SK-MEL-5 (cell line): ENCODE measurements around the gene DXO. TPM values are rescaled to one million over a fixed set of nuclear protein-coding genes. Genes with fewer than 3 reads are reported as not detected.
"Not testable (repeated sequence)": the region's sequence is repeated elsewhere in the genome, so short reads cannot be mapped to it uniquely, and the experiment has no call there.

Experiments used
- DNase-seq: peaks from one replicate; pipeline ENCODE4 v3.0.0-alpha.2; 2016; ENCODE audit warnings: low read depth, low spot score
- in situ Hi-C: cut with HindIII; loops from 2 replicates; pipeline ENCODE4 v1.10.0; 2016; ENCODE audit warnings: low sequenced_read_pairs, high pct_unique_total_duplicates, low pct_unique_long_range_greater_than_20kb
- total RNA-seq: library from RNA; depleted of rRNA; stranded (reverse); fragments of >200 nt; shearing (Covaris generic); gene quantifications from 2 replicates; pipeline ENCODE4 v1.2.3, GENCODE V29; 2014

DXO gene
- total RNA-seq, 1 experiment from 2014 or later = 5.2 TPM

DNA sequence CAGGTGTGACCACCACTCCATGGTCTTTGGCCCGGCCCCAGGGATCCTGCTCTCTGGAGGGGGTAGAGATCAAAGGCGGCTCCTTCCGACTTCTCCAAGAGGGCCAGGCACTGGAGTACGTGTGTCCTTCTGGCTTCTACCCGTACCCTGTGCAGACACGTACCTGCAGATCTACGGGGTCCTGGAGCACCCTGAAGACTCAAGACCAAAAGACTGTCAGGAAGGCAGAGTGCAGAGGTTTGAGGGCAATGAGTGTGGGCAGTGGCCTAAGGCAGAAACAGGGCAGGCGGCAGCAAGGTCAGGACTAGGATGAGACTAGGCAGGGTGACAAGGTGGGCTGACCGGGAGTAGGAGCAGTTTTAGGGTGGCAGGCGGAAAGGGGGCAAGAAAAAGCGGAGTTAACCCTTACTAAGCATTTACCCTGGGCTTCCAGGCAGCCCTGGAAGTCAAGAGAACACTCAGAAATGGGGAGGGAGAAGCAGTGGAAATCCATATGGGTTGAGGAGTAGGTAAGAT, 25.5 kb downstream of the DXO start:
- no peak for DNase-seq
- in situ Hi-C loops = no loop called here

DNA sequence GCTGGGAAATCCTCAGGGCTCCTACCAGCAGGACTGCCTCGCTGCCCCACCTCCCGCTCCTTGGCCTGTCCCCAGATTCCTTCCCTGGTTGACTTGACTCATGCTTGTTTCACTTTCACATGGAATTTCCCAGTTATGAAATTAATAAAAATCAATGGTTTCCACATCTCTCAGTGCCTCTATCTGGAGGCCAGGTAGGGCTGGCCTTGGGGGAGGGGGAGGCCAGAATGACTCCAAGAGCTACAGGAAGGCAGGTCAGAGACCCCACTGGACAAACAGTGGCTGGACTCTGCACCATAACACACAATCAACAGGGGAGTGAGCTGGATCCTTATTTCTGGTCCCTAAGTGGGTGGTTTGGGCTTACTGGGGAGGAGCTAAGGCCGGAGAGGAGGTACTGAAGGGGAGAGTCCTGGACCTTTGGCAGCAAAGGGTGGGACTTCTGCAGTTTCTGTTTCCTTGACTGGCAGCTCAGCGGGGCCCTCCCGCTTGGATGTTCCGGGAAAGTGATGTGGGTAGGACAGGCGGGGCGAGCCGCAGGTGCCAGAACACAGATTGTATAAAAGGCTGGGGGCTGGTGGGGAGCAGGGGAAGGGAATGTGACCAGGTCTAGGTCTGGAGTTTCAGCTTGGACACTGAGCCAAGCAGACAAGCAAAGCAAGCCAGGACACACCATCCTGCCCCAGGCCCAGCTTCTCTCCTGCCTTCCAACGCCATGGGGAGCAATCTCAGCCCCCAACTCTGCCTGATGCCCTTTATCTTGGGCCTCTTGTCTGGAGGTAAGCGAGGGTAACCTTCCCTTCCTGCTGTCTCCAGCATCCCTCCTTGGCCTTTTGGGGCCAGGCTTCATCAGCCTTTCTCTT, 26.2 kb downstream of the DXO start, which contains the start of gene CFB:
TSS of gene CFB (plus strand) at position 589 of the 863 bp plus-strand sequence. CDS start at position 716, 127 bp downstream.
- DNase-seq = no peak
- in situ Hi-C loops = no loop called here

DNA sequence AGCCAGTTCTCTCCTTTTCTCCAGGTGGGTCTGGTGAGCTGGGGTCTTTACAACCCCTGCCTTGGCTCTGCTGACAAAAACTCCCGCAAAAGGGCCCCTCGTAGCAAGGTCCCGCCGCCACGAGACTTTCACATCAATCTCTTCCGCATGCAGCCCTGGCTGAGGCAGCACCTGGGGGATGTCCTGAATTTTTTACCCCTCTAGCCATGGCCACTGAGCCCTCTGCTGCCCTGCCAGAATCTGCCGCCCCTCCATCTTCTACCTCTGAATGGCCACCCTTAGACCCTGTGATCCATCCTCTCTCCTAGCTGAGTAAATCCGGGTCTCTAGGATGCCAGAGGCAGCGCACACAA, 26.8 kb downstream of the DXO start:
- no peak for DNase-seq
- in situ Hi-C loops = no loop called here

DNA sequence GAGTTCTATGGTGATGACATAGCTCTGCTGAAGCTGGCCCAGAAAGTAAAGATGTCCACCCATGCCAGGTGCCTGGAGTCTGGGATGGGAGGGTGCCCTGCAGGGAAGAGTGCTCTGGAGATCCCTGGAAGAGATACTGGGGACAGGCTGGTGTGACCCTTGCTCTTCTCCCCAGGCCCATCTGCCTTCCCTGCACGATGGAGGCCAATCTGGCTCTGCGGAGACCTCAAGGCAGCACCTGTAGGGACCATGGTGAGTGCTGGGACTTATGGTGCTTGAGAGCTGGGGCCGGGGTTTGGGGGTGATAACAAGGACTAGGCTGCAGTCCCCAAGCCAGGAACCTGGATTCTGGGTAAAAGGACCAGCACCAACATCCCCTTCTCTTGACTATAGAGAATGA, 28.2 kb downstream of the DXO start:
- DNase-seq = no peak
- in situ Hi-C loops = no loop called here

DNA sequence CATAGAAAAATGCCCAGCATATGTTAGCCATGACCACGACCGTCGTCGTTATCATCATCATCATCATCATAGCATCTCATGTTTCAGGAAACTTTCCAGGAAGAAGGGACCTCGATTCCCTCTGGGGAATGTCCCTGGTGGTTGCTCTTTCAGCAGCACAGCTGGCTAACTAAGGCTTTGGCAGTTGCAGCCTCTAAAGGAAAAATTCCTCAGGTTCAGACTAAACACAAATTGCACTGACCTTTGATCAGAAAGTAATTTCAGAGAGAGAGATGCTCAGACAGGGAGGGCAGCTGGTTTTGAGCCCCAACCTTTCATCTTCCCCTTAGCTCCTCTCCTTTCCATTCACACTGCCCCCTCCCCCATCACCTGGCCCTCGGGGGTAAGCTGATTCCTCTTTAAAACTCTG, 31.7 kb downstream of the DXO start:
- in situ Hi-C loops = no loop called here
- no peak for DNase-seq

DNA sequence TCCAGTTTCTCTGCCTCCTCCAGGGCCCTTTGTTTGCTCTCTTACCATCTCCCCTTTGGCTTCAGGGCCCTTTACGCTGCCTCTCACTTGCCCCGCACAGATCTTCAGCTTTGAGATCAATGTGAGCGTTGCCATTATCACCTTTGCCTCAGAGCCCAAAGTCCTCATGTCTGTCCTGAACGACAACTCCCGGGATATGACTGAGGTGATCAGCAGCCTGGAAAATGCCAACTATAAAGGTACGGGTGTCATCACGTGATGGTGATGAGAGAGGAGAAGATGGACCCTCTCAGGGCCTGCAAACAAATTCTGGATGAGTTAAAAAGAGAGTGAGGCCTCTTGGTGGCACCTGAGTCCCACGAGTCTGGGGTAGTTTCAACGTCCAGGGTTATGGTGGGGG, 36.1 kb downstream of the DXO start:
- in situ Hi-C loops = no loop called here
- DNase-seq = no peak

DNA sequence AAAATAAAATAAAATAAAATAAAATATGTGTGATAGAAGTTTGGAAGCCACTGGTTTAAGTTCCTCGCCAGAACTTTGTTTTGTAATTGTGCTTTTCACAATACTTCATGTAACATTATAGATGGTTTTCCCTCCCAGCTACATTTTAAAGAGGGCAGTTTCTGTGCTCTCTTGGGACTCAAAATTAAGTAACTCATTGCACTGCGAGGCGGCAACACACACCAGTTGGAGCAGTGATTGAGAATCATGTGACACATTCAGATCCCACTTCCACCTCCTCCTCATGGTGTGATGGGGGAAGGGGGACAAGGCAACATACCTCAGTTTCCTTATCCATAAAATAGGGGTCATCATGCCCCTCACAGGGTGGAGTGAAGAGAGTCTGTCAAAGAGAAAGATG, 36.9 kb downstream of the DXO start:
- in situ Hi-C loops = no loop called here

DNA sequence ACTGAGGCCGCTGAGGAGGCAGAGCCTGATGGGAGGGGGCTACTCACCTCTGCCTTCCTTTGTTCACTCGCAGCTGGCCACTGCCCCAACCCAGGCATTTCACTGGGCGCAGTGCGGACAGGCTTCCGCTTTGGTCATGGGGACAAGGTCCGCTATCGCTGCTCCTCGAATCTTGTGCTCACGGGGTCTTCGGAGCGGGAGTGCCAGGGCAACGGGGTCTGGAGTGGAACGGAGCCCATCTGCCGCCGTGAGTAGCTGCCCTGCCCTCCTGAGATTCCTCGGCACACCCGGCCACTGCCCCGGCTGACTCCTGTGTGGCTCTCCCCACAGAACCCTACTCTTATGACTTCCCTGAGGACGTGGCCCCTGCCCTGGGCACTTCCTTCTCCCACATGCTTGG, 38.4 kb downstream of the DXO start:
- no peak for DNase-seq
- in situ Hi-C loops = no loop called here

More for the DNA sequence above, 36.9 kb downstream of the DXO start:
- DNase-seq = no peak

DNA sequence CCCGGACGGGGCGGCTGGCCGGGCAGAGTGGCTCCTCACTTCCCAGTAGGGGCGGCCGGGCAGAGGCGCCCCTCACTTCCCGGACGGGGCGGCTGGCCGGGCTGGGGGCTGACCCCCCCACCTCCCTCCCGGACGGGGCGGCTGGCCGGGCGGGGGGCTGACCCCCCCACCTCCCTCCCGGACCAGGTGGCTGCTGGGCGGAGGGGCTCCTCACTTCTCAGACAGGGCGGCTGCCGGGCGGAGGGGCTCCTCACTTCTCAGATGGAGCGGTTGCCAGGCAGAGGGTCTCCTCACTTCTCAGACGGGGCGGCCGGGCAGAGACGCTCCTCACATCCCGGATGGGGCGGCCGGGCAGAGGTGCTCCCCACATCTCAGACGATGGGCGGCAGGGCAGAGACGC, 39.8 kb downstream of the DXO start:
- DNase-seq, in situ Hi-C loops: not testable (repeated sequence)

DNA sequence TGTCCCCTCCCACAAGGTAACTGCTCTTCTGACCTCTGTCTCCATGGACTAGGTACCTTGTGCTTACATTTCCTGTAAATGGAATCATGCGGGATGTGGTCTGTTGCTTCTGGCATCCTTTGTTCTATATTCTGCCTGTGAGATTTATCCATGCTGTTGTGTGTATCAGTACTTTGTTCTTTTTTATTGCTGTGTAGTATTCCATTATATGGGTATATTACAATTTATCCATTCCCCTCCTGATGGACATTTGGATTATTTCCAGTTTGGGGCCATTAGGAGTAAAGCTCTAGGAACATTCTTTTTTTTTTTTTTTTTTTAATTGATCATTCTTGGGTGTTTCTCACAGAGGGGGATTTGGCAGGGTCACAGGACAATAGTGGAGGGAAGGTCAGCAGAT, 41.0 kb downstream of the DXO start:
- in situ Hi-C loops = no loop called here
- DNase-seq = no peak

DNA sequence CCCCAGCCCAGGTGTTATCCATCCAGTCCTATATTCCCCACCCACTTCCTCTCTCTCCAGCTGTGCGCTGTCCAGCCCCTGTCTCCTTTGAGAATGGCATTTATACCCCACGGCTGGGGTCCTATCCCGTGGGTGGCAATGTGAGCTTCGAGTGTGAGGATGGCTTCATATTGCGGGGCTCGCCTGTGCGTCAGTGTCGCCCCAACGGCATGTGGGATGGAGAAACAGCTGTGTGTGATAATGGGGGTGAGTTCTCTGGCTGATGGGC, 43.3 kb downstream of the DXO start:
- in situ Hi-C loops = no loop called here

DNA sequence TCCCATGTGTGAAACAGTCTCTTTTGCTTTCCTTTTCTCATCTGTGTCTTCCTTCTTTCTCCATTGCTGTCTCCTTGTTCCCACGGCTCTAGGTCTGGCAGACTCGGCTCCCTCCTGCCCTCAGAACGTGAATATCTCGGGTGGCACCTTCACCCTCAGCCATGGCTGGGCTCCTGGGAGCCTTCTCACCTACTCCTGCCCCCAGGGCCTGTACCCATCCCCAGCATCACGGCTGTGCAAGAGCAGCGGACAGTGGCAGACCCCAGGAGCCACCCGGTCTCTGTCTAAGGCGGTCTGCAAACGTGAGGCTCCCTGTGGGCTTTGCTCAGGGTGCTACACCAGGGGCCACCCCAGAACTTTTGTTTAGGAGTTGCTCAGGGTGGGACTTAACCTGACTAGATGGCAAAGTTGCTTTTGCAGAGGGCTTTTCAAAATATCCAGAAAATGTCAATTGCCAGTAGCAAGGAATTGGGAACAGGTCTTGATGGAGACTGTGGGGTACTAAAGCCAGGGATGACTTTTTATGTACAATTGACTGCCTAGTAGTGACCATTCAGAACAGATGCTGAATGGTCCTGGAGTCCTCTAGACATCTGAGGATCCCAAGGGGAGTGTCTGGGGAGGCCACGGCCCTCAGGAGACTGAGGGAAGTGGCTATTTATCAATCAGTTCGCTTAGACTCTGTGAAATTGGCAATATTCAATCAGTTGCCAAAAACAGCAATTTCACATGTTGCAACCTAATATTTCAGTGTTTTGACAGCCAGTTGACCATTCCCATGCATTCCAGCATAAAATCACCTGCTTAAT, 43.9 kb downstream of the DXO start:
- DNase-seq = no peak
- in situ Hi-C loops = no loop called here

More for the DNA sequence above, 43.3 kb downstream of the DXO start:
- no peak for DNase-seq

DNA sequence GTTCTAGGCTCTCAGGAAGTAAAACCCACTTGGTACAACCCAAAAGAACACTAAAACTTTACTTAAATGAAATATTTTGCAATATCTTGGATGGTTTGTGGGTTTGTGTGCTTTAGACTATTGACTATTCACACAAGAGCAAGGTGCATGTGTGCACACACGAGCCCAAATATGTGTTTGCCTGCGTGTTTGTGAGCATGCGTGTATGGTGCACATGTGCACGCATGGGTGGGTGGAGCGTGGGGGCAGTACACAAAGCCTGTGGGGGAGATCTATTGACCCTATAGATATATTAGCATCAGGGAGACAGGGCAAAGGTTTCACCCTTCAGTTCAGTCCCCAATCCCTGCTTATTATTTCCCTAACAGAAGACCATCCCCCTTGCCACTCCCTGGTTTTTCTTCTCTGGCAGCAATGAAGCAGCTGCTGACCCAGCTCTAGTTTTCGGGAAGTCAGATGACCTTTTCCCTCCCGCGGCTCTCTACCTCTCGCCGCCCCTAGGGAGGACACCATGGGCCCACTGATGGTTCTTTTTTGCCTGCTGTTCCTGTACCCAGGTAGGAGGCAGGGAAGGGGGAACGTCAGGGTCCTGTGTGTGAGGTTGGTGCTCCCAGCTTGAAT, 44.6 kb downstream of the DXO start, which contains the start of gene C2:
TSS of gene C2 (plus strand) at position 476 of the 621 bp plus-strand sequence. CDS start at position 512, 36 bp downstream.
- in situ Hi-C loops = no loop called here
- DNase-seq = peak; percentile 24

DNA sequence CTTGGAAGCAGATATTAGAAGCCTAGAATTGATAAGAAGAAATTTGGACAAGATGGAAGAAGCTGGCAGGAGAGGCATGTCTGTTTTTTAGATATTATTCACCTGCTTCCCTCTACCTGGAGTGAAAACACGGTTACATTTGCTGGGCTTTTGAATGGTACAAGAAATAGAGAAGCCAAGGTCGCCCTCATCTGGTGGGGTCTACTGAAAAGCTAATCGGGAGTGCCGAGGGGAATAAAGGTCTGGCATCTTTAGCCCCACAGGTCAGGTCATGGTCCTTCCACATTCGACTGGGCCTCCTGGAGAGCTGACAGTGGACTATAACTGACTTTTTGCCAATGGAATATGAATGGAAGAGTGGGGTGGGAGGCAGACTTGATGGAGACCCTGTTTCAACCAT, 49.0 kb downstream of the DXO start:
- peak; percentile 39 for DNase-seq
- in situ Hi-C loops = no loop called here

DNA sequence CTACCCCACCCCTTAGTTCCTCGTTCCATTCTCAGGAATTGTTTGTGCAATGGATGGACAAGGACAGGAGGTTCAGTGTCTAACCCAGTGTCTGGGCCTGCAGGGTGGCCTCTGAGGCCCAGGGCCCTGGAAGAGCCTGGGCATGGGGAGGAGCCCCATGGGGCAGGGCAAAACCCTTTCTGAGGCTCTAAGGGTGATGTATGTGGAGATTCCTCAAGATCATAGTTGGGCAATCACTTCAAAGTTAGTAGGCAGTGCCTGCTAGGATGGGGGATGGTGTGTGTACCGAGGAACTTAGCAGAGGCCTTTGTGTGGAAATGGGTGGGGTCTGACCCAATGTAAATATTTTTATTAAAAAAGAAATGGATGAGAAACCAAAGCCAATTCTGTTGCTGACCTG, 51.1 kb downstream of the DXO start:
- in situ Hi-C loops = no loop called here
- no peak for DNase-seq
